HG03103 (cell line): ENCODE data around the gene RPL9.
"Not testable (repeated sequence)": the region's sequence is repeated elsewhere in the genome, so short reads cannot be mapped to it uniquely, and the experiment has no call there.

ENCODE experiments used
- ATAC-seq: cut with Tn5 transposase; IDR thresholded peaks from one replicate; pipeline ENCODE4 v1.9.1; 2021; ENCODE audit warnings: low read depth; ENCODE audit not compliant: unreplicated experiment

Gene RPL9

DNA sequence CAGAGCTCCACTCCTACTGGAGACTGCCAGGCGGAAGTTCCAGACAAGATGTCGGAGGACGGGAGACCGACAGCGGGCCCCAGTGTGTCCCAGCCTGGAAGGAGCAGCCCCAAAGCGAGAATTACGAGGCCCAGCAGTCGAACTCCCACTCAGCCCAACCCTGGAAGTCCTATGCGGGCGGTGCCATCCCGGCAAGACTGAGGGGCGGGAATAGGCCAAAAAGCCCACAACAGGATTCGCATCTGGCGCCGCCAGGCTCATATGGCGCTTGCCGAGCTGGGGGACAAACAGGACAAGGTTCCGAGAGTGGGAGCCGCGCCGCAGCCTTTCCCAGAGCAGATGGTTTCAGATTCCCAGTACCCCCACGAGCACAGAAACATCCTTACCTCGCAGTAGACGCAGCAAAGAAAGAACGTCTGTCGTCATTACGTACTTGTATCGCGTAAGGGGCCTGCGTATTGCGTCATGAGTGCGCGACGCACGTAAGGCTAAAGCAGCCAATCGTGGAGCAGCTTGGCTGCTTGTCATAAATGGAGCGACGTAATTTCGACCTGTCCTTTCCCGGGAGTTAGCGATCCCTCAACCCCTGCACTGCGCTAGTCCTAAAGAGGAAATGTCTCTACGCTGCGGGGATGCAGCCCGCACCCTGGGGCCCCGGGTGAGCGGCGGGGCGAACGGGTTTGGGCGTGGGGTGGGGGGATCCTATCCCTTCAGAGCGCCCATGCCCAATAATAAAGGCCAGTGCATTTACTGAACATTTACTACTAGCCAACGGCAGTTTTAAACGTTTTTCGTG lies at the start of gene RPL9, which contains the start of gene LIAS:
Gene RPL9, minus strand, starts transcription at position 418 of the 796 bp plus-strand sequence. CDS start 483 bp downstream, outside the sequence.
Gene LIAS, plus strand, starts transcription at position 552 of the 796 bp plus-strand sequence. Its CDS starts 62 bp downstream, at position 614.
- ATAC-seq = peak; percentile 73

DNA sequence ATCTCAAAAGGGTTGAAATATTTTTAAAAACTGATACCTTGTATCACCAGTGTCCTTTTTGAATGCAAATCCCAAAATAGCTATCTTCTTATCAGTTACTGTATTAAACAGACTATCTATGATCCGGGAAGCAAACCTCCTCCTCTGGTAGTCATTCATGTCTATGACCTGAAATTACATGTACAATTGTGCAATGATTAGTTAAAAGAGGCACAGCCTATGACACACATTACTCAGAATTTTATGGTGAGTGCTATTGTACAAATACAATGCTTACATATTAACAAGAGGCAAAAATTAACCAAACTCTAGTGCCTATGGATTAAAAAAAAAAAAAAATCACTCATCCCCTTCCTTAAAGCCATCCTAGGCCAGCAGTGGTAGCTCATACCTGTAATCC lies 46.9 kb upstream of the RPL9 start:
- ATAC-seq = no peak

DNA sequence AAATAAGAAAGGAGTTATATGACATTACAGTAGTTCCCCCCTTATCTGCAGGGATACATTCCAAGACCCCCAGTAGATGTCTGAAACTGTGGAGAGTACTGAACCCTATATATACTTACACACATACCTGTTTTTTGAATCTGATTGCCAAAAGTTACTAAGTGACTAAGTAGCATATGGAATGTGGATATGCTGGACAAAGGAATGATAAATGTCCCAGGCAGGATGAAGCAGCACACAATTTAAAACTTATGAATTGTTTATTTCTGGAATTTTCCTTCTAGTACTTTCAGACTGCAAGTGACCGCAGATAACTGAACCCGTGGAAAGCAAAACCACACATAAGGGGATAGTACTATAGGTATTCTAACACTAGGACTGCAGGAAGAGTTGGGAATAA lies 45.8 kb upstream of the RPL9 start:
- no peak for ATAC-seq

DNA sequence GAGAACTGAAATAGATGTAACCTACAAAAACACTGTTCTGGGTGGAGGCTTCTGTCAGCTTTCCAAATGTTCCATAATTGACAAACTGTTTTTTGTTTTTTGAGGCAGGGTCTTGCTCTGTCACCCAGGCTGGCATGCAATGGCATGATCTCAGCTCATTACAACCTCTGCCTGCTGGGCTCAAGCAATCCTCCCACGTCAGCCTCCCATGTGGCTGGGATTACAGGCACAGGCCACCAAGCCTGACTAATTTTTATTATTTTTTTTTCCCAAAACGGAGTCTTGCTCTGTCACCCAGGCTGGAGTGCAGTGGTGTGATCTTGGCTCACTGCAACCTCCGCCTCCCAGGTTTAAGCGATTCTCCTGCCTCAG lies 43.9 kb upstream of the RPL9 start:
- ATAC-seq = not testable (repeated sequence)

DNA sequence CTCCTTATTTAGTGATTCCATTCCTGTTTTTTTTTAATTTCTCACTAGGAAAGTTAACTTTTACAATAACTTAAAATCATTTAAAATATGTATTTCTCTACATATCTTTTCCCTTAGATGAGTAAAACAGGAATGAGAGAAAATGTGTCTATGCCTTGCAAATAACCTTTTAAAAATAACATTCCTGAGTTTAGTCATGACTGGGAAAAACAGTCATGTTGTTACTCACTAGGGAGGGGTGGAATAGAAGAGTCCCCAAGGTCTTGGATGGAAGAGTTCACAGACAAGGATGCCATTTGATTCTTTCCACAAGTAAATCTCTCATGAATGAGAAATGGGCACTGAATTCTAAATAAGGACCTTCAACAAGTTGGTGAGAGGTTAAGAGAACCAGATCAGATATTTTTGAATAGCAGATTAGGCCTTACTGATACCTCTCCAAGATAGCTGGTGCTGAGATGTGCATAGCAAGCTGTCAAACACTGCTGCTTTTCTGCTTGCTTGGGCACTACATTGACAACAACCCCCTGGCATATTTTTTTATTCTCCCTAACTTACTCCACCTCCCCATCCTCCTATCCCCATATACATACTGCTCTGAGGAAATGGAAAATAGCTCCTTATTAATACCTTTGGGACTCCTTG lies 43.4 kb upstream of the RPL9 start:
- no peak for ATAC-seq

DNA sequence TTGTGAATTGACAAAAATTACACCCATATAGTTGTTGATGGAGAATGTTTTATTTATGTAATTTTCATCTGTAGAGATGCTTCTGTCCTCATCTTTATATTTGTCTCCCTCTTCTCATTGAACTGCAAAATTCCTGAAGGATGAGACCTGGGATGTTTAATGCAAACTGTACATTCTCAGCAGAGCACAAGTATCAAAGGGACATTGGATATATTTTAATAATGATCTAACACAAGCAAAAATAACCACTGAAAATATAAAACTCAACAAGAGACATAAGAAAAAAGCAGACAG lies 40.0 kb upstream of the RPL9 start:
- no peak for ATAC-seq

DNA sequence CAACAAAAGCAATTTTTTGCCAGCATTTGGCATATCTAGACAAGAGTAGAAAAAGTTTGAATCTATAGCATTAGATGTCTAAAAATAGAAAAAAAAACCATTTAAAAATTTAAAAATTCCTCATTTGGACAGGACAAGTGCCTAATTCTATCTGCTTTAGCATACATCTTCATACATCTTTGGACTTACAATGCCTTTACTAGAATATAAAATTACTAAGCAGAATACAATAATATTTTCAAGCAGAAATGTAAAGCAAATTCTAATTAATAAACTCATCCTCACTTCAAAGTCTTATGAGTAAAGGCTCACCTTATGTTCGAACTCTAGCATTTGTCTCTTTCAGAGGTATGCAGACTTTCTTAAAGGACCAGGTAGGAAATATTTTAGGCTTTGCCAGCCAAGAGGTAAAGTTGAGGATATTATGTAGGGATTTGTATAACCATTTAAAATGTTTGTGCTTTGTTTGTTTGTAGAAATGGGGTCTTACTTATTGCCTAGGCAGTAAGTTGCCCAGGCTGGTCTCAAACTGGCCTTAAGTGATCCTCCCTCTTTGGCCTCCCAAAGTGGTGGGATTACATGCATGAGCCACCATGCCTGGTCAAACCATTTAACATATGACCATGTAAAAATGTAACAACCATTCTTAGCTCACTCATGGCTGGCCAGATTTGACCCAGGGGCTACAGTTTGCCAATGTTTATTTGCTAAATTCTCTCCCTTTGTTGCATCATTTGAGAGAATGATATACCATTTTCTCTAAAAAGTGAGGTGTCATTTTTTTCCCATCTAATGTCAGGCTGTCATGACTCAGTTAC lies 39.4 kb upstream of the RPL9 start:
- no peak for ATAC-seq

DNA sequence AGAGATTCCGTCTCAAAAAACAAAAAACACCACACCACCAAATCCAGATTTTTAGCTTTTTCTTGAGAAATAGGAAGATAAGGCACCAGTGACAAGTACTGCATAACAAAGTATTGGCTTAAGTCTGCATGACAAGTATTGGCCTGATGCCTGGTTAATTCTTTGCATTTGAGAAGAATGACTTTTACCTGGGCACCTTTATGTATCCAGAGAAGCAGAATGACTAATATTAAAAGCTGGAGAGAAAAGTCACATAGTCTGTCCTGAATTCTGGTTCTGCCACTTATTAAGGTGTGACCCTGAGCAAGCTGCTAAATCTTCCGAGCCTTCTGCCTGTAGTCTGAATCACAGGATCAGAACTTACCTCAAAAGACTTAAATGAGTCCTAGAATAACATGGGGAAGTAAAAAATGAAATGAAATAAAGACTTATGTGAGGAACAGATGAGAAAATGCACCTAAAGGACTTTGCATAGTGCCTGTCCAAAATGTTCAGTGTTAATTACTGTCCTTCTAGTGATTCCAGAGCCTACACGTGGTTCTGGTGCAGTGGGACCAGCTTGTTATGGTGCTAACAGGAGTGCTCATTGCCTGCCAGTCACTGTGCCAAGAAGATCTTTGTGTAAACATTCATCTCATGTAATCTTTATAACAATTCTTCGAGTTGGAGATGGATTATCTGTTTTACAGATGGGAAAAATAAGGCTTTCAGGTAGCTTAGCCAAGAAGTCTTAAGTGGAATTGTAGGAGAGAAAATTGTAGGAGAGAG lies 36.9 kb upstream of the RPL9 start:
- ATAC-seq = no peak

DNA sequence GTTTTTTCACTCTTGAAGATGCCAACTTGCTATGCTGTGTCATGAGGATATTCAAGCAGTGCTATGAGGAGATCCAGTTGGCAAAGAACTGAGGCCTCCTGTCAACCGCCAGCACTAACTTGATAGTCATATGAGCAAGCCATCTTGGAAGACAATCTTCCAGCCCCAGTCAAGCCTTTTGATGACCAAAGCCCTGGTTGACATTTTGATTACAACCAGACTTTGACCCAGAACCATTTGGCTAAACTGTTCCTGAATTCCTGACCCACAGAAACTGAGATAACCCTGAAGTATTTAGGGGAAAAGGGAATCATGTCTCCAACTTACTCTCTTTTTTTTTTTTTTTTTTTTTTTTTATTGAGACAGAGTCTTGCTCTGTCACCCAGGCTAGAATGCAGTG lies 35.6 kb upstream of the RPL9 start:
- no peak for ATAC-seq

DNA sequence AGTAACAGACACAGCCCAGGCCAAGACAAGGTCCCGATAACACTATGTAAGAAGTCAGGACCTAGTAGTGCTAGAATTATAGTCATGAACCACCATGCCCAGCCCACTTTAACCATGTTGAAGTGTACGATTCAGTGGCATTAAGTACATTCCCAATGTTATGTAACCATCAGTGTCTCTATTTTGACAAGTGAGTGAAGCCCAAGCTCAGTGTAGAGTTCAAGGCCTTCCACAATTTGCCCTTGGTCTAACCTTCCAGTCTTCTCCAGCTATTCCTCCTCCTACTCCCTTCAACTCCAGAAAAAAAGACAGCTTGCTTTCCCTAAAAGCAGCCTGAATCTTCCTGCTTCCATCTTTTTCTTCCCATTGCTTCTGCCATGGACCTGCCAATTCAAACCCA lies 31.6 kb upstream of the RPL9 start:
- no peak for ATAC-seq

DNA sequence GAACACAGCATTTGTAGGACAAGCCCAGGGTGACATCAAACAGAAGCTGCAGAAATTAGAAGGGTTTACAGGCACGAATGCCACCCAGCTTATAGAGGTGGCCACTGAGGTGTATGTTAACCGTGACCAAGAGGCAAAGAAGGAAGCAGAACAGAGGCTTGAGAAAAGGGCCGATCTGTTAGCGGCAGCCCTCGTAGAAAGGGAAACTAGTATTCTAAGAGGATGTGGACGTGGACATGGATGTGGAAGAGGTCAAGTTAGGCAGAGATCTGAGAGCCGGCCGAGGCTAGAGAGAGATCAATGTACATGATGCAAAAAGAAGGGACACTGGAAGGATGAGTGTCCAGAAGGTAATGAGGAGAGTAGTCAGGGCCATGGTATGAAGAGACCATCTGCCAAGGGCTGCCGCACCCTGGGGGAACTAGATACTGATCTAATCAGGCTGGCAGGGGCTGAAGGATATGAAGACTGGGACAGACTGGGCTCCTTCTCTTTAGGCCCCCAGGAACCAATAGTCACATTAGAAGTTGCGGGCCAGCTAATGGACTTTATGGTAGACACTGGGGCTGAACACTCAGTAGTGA lies 27.6 kb upstream of the RPL9 start:
- no peak for ATAC-seq

DNA sequence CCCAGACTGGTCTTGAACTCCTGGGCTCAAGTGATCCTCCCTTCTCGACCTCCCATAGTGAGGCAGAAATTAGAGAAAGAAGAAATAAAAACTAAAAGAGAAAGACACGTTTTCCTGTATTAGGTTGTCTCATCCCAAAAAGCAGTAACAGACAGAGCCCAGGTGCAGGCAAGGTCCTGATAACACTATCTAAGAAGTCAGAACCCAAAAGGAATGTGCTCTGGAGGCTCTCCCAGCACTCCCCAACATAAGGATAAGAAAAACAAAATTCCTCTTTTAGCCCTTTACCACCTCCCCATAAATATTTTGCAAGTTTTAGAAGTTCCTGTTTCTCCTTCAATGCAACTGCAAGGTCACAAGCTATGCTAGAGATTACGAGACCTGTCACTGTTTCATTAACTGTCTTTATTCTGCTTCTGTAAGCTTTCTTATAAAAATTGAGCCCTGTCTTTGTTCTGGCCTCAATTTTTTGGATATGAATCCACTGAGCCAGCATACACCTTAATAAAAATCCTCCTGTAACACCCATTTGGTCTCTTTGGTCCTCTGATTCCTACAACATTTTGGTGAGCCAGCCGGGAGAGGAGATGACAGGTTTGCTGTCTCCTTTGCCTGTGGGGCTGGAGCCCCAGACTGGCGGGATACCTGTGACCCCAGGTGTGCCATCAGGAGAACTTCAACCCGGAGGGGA lies 26.0 kb upstream of the RPL9 start:
- ATAC-seq = no peak

DNA sequence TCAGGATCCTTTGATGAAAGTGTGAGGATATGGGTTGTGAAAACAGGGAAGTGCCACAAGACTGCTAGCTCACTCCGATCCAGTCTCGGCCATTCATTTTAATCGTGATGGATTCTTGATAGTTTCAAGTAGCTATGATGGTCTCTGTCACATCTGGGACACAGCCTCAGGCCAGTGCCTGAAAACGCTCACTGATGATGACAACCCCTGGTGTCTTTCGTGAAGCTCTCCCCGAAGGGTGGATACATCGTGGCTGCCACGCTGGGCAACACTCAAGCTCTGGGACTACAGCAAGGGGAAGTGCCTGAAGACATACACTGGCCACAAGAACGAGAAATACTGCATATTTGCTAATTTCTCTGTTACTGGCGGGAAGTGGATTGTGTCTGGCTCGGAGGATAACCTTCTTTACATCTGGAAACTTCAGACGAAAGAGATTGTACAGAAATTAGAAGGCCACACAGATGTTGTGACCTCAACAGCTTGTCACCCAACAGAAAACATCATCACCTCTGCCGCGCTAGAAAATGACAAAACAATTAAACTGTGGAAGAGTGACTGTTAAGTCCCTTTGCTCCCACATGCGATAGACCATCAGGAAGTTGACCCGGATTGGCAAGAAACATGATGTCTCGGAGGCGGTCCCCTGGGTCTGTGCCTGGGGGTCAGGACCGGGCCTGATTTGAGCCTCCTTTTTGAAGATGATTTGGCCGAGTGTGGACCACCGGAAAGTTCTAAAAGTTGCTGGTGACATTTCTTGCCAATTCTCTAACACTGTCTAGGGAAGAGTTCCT lies 22.4 kb upstream of the RPL9 start:
- no peak for ATAC-seq

DNA sequence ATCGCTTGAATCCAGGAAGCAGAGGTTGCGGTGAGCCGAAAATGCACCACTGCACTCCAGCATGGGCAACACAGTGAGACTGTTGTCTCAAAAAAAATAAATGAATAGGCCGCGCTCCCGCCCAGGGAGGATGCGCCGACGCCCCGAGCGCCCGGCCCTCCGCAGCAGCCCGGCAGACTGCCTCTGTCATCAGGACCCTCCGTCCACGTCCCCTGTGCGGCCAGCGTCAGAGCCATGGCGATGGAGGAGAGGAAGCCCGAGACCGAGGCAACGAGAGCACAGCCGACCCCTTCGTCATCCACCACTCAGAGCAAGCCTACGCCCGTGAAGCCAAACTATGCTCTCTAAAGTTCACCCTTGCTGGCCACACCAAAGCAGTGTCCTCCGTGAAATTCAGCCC lies 21.5 kb upstream of the RPL9 start:
- no peak for ATAC-seq

DNA sequence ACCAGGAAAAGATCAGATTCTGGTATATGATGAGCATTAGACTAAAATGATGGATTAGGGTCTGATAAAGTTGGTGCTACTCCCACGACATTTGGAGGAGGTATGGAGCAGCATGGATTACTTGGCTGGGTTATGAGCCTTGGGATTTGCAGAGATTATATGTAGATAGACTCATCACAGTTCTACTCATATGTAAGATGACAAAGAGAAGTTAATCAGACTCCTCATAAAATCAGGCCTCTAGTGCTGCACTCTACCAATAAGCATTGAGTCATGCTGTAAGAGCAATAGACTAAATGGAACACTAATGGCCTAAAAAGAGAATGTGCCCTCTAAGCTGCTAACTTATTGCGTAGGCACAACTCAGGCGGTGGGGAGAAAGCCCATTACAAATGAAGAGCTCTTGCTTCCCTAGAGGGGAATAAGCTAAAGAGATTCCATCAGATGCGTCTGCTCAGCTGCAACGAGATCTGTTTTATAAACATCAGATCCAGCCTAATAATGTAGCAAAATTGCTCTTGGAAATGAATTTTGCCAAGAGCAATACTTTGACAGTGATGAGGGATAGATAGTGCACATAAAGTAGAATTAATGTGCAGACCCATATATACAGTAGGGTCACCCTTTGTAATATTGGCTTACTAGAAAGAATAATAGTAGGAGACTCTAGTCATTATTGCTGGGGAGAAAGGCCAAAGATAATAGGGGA lies 17.6 kb upstream of the RPL9 start:
- no peak for ATAC-seq

DNA sequence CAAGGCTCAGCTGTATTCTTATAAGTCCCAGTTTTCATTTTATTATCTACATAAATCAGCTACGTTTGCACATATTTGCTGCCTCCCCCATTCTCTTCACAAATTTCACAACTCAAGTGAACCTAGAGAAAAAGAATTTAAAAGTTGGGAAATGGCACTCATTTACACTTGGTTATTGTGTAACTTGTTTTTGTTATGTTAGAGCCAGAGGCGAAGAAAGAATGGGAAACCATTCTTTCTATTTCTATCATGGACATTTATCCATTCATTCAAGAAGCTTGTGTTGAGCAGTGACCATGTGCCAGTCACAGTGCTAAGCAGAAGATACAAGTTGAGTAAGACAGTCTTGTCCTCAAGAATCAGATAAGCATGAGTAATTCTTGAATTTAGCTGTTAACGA lies 13.7 kb upstream of the RPL9 start:
- ATAC-seq = no peak

DNA sequence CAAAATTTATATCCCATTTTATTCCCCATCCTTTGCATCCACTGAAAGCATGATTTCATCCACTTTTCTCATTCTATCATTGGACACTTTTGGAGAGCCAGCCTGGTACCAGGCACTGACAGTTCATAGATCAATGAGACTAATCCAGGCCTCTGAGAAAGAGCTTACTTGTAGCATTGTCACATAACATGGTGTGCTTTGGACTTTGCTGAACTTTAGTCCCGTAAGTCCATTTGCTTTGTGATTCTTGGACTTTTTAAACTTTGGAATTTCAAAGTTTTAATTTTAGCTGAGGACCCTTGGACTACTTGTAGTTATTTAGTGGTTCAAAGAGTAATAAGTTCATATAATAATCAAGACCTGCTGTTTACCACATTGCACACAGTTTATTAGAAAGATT lies 11.7 kb upstream of the RPL9 start:
- no peak for ATAC-seq

DNA sequence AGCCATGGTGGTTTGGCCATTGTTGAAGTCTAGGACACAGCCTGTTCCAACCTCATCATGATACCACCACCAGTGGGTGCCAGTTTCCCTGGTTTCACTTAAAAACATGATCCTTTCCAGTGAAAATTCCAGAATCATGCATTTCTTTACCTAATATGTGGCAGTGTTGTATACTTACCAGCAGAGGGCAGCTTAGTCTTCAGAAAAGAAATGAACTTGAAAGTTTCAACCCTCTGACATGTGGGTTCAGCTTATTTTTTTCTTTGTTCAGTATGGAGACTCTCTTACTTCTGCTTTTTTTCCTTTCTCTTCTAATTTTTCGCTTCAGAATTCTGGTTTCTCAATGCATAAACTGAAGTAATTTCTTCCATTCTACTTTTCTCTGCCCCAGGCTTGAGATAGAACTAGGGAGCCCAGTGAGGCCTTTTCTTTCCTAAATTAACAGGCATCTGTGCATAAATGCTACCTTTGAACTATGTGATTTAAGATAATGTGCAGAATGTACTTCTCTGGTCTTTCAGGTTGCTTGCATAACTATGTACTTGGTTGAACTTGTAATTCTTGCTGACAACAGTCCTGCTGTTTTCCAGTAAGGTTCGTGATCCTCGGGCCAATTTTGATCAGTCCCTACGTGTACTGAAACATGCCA lies 10.8 kb upstream of the RPL9 start:
- peak; percentile 63 for ATAC-seq
